K562 (cell line): ENCODE measurements around the gene AP5Z1. TPM values are rescaled to one million over a fixed set of nuclear protein-coding genes. Genes with fewer than 3 reads are reported as not detected.

ENCODE experiments used
- BMI1 ChIP-seq: fragments of 150-350 bp; IDR thresholded peaks from 2 replicates; pipeline ENCODE4 v1.6.1; 2014; ENCODE audit warnings: low read length
- EP400 ChIP-seq: fragments of 450-650 bp; IDR thresholded peaks from 2 replicates; pipeline ENCODE4 v1.6.1; 2017; ENCODE audit warnings: antibody characterized with exemption, mild to moderate bottlenecking, moderate library complexity
- HDGF ChIP-seq: fragments of 450-650 bp; IDR thresholded peaks from 2 replicates; pipeline ENCODE4 v1.6.1; 2016
- L3MBTL2 ChIP-seq: fragments of 450-650 bp; IDR thresholded peaks from 2 replicates; pipeline ENCODE4 v1.6.1; 2016; ENCODE audit warnings: mild to moderate bottlenecking, moderate library complexity
- POLR2AphosphoS5 ChIP-seq: IDR thresholded peaks from 2 replicates; pipeline ENCODE4 v1.6.1; 2011; ENCODE audit warnings: mild to moderate bottlenecking, low read depth, low read length, moderate library complexity; ENCODE audit not compliant: control insufficient read depth, insufficient read depth
- SIX5 ChIP-seq, 2 experiments: IDR thresholded peaks; 2 replicates each; pipeline ENCODE4 v1.6.1; 2011; ENCODE audit warnings: low read length in 2 of 2, borderline replicate concordance in 1 of 2, low read depth in 1 of 2, mild to moderate bottlenecking in 1 of 2, moderate library complexity in 1 of 2; ENCODE audit not compliant: insufficient read depth in 1 of 2
- SRSF3 ChIP-seq: fragments of 200-400 bp; formaldehyde crosslinking; IDR thresholded peaks from 2 replicates; pipeline ENCODE4 v1.6.1; 2016; ENCODE audit warnings: mild to moderate bottlenecking, low read length, moderate library complexity; ENCODE audit not compliant: insufficient read depth
- TAF1 ChIP-seq: IDR thresholded peaks from 2 replicates; pipeline ENCODE4 v1.6.1; 2011; ENCODE audit warnings: mild to moderate bottlenecking, low read length, moderate library complexity; ENCODE audit not compliant: insufficient read depth, control insufficient read depth, severe bottlenecking; ENCODE audit errors: extremely low read depth
- TBP ChIP-seq: optimal IDR thresholded peaks from 2 replicates; pipeline ENCODE3; 2011; ENCODE audit warnings: low read depth, low read length, improper control_type of control experiment
- polyA plus RNA-seq, 8 experiments: library from polyadenylated mRNA; depleted of rRNA in 4 of 8; stranded (reverse) in 5 of 8; unstranded in 3 of 8; fragments of >200 nt; fragmentation: Nextera tagmentation in 2 of 8; fragmentation: Illumina TruSeq in 1 of 8; extraction: Ambion mirVana in 2 of 8; extraction: Trizol in 1 of 8; gene quantifications; 2 replicates each; pipeline versions ENCODE4 v1.2.1 to v1.2.3, GENCODE V29; 2011 to 2014; ENCODE audit warnings: inconsistent platforms in 1 of 8, missing spikeins in 1 of 8
- total RNA-seq, 7 experiments: library from RNA; depleted of rRNA in 6 of 7; stranded (reverse); fragments of >200 nt in 6 of 7; fragmentation: Illumina TruSeq in 2 of 7; extraction: Trizol in 2 of 7; gene quantifications; 2 replicates each; pipeline versions ENCODE4 v1.2.1 to v1.2.3, GENCODE V29; 2011 to 2021; ENCODE audit warnings: low replicate concordance in 1 of 7
- TF ChIP-seq, protein P1 (sequence below), 3 experiments: fragments of 200-800 bp in 1 of 3; fragments of 250-450 bp in 1 of 3; fragments of 450-650 bp in 1 of 3; sonication (Bioruptor Pico) in 1 of 3; sonication (Bioruptor generic) in 1 of 3; formaldehyde crosslinking in 1 of 3; IDR thresholded peaks; 2 replicates each; pipeline versions ENCODE4 v1.6.1 to v1.8.0; 2016 to 2022; ENCODE audit warnings: mild to moderate bottlenecking in 2 of 3, missing genetic modification characterization in 2 of 3, missing compliant biosample characterization in 1 of 3, moderate library complexity in 1 of 3
- TF ChIP-seq, protein P2 (sequence below): sonication (generic); formaldehyde crosslinking; IDR thresholded peaks from 2 replicates; pipeline ENCODE4 v1.8.1; 2023; ENCODE audit warnings: mild to moderate bottlenecking, missing genetic modification reagents, moderate library complexity
- TF ChIP-seq, protein P3 (sequence below), 2 experiments: fragments of 450-650 bp; formaldehyde crosslinking in 1 of 2; IDR thresholded peaks; 2 replicates each; pipeline versions ENCODE4 v1.4.0 to v1.6.1; 2014 to 2020; ENCODE audit warnings: mild to moderate bottlenecking in 2 of 2, borderline replicate concordance in 1 of 2, low read depth in 1 of 2

Gene AP5Z1
- total and polyA plus RNA-seq, 9 of the 15 experiments (the other 6 are each of a cell fraction or from before 2014, with no cell fraction given) = 0.06 to 31.1 (median 6.4) TPM

DNA sequence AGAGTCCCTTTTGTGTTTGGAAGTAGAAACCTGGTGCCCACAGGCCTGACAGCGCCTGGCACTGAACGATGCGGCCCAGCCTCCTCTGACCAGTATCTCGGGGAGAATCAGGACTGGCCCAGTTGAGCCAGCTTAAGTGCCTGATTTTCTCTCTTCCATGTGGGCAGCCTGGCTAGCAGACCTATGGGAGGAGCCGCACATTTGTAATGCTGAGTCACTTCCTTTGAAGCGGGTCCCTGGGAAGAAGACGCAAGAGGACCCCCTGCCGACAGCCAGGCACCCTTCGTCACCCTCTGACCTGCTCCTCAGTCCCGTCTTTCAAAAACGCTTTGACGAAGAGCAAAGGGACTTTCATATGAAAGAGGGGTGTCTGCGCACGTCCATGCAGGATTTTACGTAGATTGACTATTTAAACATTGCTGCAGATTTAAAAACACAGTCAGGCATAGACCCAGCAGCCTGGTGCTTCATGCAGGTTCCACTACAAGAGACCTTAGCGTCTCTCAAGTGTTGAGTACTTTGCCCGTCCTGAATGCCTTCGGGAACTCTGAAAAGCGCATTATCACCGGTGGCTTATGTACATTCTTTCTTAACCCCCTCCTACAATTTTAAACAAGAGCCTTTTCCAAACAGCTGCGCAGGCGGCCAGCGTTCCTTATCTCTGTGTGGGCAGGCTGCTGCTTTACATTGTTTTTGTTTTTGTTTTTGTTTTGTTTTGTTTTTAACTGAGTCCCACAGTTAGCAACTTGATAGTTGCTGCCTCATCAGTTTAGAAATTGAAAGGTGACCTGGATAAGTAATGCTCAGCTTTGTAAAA, 36.5 kb upstream of the AP5Z1 start (continued):
- TF ChIP-seq, protein P1, sequence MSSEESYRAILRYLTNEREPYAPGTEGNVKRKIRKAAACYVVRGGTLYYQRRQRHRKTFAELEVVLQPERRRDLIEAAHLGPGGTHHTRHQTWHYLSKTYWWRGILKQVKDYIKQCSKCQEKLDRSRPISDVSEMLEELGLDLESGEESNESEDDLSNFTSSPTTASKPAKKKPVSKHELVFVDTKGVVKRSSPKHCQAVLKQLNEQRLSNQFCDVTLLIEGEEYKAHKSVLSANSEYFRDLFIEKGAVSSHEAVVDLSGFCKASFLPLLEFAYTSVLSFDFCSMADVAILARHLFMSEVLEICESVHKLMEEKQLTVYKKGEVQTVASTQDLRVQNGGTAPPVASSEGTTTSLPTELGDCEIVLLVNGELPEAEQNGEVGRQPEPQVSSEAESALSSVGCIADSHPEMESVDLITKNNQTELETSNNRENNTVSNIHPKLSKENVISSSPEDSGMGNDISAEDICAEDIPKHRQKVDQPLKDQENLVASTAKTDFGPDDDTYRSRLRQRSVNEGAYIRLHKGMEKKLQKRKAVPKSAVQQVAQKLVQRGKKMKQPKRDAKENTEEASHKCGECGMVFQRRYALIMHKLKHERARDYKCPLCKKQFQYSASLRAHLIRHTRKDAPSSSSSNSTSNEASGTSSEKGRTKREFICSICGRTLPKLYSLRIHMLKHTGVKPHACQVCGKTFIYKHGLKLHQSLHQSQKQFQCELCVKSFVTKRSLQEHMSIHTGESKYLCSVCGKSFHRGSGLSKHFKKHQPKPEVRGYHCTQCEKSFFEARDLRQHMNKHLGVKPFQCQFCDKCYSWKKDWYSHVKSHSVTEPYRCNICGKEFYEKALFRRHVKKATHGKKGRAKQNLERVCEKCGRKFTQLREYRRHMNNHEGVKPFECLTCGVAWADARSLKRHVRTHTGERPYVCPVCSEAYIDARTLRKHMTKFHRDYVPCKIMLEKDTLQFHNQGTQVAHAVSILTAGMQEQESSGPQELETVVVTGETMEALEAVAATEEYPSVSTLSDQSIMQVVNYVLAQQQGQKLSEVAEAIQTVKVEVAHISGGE (CRISPR knock-in tag; IDR thresholded peaks at IDR 0.05) = 0 out of 6 replicates have a peak, but pooled peaks of 1 of the 3 experiments have one; percentile 30
- TF ChIP-seq SIX5 (IDR thresholded peaks at IDR 0.05; ENCODE audit: borderline replicate concordance in 1 of 2, insufficient read depth in 1 of 2, low read depth in 1 of 2, low read length in 2 of 2) = no peak
- no peak for TF ChIP-seq BMI1
- TF ChIP-seq POLR2AphosphoS5 = peak; percentile 38; the same call in 1 of the 2 replicates
- peak; percentile 61; the same call in 1 of the 2 replicates for TF ChIP-seq L3MBTL2
- TF ChIP-seq, protein P2, sequence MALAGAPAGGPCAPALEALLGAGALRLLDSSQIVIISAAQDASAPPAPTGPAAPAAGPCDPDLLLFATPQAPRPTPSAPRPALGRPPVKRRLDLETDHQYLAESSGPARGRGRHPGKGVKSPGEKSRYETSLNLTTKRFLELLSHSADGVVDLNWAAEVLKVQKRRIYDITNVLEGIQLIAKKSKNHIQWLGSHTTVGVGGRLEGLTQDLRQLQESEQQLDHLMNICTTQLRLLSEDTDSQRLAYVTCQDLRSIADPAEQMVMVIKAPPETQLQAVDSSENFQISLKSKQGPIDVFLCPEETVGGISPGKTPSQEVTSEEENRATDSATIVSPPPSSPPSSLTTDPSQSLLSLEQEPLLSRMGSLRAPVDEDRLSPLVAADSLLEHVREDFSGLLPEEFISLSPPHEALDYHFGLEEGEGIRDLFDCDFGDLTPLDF = peak; percentile 18; the same call in 1 of the 2 replicates
- TF ChIP-seq, protein P3, sequence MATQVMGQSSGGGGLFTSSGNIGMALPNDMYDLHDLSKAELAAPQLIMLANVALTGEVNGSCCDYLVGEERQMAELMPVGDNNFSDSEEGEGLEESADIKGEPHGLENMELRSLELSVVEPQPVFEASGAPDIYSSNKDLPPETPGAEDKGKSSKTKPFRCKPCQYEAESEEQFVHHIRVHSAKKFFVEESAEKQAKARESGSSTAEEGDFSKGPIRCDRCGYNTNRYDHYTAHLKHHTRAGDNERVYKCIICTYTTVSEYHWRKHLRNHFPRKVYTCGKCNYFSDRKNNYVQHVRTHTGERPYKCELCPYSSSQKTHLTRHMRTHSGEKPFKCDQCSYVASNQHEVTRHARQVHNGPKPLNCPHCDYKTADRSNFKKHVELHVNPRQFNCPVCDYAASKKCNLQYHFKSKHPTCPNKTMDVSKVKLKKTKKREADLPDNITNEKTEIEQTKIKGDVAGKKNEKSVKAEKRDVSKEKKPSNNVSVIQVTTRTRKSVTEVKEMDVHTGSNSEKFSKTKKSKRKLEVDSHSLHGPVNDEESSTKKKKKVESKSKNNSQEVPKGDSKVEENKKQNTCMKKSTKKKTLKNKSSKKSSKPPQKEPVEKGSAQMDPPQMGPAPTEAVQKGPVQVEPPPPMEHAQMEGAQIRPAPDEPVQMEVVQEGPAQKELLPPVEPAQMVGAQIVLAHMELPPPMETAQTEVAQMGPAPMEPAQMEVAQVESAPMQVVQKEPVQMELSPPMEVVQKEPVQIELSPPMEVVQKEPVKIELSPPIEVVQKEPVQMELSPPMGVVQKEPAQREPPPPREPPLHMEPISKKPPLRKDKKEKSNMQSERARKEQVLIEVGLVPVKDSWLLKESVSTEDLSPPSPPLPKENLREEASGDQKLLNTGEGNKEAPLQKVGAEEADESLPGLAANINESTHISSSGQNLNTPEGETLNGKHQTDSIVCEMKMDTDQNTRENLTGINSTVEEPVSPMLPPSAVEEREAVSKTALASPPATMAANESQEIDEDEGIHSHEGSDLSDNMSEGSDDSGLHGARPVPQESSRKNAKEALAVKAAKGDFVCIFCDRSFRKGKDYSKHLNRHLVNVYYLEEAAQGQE (IDR thresholded peaks at IDR 0.05; ENCODE audit: borderline replicate concordance) = 0 out of 2 replicates have a peak, but pooled peaks have one; percentile 17
- TF ChIP-seq, protein P3 (CRISPR knock-in tag; IDR thresholded peaks at IDR 0.05; ENCODE audit: low read depth) = no peak
- peak; percentile 47 for TF ChIP-seq TAF1
- peak; percentile 21 for TF ChIP-seq TBP
- no peak for TF ChIP-seq SRSF3
- peak; percentile 80 for TF ChIP-seq EP400
- TF ChIP-seq HDGF = no peak
